Hematopoietic multipotent progenitor cell treated with erythropoietin and hydrocortisone succinate and interleukin-3 and kit ligand, for 15 days (in vitro differentiated cells): ENCODE measurements around the gene LSS.
"Not testable (repeated sequence)": the region's sequence is repeated elsewhere in the genome, so short reads cannot be mapped to it uniquely, and the experiment has no call there.

Source experiments
- DNase-seq: peaks from one replicate; pipeline ENCODE4 v3.0.0-alpha.2; 2015; ENCODE audit warnings: low spot score

Gene LSS

DNA sequence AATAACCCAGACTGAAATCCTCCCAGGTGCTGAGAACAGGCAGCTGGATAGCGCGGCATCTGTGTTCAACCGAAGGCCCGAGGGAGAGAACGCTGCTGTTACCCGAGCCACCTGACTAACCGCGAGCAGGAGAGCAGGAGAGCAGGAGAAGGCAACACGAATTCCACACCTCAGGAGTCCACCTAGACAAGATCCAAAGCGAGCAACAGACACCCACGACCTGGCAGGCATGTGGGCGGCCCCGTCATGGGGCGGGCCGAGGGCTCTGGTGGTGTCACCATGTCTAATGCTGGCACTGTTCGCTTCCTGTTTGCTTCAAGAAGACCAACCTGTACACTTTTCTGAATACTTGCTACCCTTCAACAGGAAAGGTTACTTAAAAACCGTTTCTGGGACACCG, 23.4 kb downstream of the LSS start:
- DNase-seq: no peak

DNA sequence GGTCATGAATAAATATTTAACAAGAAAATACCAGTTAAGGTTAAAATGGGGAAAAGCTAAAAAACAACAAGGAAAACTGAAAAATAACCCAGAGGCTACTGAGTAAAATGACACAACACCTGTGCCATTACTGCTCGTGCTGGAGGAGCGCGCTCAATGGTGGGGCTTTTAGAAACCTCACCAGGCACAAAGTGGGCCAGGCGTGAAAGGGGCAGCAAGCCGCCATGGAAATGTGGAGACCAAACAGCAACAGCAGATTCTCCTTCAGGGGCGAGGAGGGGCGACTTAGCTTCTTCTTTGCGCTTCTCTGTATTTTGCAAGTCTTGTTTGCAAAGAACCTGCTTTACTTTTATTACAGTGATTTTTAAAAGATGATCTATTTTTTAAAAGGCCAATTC, 25.4 kb downstream of the LSS start:
- DNase-seq: no peak

DNA sequence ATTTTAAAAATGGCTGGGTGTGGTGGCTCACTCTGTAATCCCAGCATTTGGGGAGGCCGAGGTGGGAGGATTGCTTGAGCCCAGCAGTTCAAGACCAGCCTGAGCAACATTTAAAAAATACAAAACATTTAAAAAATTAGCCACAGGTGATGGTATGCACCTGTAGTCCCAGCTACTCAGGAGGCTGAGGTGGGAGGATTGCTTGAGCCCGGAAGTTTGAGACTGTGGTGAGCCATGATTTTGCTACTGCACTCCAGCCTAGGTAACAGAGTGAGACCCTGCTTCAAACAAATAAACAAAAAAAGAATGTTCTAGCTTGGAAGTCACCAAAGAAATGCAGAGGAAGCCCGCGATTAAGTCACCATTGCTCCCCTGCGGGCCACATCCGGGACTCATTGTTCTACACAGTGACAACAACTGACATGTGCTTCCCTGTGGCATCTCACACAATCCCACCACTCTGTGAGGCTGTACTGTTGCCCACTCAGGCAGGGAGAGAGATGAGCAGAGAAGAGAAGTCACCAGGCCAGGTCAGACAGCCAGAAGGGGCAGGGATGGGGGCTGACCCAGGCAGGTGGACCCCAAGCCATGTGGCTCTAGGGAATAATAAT, 25.9 kb downstream of the LSS start:
- DNase-seq: no peak

DNA sequence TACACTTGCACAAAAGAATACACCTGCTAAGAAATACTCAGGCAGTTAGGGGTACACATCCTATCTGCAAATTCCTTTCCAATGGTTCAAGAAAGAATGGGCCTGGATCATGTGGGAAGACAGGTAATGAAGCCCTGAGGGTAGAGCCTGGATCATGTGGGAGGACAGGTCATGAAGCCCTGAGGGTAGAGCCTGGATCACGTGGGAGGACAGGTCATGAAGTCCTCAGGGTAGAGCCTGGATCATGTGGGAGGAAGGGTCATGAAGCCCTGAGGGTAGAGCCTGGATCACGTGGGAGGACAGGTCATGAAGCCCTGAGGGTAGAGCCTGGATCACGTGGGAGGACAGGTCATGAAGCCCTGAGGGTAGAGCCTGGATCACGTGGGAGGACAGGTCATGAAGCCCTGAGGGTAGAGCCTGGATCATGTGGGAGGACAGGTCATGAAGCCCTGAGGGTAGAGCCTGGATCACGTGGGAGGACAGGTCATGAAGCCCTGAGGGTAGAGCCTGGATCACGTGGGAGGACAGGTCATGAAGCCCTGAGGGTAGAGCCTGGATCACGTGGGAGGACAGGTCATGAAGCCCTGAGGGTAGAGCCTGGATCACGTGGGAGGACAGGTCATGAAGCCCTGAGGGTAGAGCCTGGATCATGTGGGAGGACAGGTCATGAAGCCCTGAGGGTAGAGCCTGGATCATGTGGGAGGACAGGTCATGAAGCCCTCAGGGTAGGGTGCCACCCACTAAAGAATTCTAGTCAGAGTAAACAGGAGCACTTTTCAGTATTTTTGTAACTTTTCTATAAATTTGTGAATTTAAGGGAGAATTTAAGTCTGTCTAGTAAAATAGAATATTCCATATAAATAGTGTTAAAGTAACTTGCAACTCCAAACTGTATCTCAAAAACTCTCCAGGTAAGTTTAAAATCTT, 27.4 kb downstream of the LSS start:
- DNase-seq: not testable (repeated sequence)

DNA sequence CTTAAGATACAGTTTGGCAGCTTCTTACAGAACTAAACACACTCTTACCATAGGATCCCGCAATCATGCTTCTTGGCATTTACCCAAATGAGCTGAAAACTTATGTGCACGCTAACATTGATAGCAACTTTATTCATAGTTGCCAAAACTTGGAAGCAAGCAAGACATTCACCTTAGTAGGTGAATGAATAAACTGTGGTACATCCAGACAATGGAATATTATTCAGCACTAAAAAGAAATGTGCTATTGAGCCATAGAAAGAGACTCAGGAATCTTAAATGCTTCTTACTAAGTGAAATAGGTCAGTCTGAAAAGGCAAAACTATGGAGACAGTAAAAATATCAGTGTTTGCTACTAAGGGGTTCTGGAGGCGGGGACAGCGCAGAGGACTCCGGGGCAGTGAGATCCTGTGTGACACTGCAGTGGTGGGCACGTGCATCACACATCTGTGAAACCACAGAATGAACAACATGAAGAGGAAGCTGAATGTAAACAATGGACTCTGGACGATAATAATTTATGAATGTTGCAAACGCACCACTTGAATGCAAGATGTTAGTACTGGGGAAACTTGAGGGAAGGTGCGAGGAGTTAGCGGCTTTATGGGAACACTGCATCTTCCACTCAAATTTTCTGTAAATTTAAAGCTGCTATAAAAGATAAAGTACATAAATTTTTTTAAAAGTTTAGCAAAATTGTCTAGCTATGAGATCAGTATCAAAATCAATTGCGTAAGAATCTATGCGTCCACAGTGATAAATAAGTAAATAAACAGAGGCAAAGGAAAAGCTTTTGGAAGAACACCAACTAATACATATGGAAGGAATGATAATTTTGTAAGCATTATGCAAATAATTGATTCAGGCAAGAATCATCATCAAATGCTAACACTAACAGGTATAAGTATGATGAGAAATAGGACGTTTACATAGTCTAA, 28.9 kb downstream of the LSS start:
- DNase-seq: peak; percentile 48

DNA sequence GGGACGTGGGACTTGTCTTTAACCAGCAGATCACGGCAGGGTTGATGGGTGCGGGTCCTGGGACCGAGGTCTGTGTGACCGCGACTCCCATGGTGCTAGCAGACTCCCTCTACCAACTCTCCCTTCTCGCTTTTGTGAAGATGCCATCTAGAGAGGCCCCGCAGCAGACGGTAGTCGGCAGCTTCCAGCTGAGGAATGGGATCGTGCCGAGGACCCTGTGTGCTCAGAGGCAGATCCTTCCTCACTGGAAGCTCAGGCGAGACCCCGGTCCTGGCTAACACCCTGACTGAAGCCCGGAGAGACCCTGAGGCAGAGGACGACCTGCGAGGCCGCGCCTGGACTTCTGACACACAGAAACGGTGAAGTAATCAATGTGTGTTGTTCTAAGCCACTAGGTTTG, 31.8 kb downstream of the LSS start:
- DNase-seq: no peak

DNA sequence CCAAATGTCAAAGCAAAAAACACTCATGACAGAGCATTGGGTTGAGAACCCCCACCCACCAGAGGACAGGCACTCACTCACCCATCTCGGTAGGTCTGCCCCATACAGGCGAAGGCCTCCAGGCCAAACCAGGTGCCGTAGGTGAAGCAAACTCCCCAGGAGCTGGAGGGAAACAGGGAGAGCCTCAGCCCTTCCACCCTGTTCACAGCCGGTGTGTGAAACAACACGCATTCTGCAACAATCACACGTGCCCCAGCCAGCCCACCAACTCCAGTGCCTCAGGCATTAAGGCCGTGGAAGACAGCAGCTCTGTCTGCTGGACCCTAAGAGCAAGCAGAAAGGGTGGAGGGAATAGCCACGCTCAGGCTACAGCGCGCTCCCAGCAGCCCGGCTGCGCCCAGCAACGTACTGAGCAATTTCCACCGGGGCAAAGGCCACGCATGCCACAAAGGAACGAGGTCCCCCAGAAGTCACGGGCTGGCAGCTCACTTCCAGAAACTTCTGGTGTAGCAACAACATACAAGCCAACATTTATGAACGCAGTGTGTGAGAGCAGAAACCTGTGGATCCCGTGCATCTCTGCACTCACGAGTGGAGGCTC, 32.9 kb downstream of the LSS start:
- DNase-seq: no peak

DNA sequence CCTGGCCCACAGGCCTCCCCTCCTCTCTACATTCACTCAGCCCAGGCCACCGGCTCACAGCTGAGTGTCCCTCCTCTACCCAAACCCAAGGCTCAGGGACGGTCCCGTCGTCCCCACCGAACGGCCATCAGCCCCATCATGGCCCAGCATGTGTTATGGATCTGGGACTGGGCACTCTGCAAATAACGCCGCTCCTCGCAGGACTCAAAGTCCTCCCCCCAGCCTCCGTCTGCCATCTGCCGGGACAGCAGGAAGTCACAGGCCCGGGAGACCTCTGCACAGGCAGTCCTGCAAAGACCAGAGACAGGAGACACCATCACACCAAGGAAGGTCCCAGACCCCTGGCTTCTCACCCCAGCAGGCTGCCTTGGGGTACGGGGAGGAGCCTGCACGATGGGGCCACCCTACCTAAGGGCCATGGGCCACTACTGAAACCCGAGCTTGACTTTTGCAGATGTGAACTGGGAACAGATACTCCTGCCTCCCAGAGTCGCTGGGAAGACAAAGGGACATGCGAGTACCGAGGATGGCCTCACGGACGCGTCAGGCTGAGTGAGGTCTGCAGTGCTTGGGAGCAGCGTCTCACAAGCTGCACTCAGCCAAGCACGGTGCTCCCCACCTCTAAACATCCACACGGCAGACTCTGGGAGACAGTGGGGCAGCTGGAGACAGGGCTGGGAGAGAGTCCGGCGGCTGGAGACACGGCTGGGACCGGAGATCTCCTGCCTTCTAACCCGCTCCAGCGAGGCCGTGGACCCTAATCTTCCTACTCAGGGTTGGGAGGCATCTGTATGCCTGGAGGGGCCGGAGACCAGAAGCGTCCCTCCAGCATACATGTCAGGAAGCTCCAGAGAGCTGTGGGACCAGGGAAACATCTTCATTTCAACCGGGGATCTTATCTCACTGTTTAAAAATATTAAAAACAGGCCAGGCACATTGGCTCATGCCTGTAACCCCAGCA, 33.9 kb downstream of the LSS start:
- DNase-seq: no peak

DNA sequence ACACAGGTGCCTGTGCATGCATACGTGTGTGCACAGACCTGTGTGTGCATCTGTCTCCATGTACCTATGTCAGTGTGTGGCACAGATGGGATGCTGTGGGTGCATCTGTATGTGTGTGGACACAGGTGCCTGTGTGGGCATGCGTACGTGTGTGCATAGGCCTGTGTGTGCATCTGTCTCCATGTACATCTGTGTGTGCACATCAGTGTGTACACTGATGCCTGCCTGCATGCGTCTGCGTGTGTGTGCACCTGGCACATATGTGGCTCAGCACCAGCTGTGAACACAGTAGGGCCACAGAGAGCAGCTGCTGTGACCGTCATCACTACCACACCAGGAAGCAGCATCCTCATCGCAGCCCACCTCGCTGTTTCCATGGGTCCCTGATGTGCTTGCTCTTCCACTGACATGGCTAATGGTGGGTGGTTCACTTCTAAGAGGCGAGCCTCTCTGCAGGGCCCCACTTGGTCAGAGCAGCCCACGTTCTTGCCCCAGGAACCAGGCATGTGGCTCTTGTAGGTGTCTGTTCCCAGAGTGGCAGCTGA, 34.7 kb downstream of the LSS start:
- DNase-seq: no peak

DNA sequence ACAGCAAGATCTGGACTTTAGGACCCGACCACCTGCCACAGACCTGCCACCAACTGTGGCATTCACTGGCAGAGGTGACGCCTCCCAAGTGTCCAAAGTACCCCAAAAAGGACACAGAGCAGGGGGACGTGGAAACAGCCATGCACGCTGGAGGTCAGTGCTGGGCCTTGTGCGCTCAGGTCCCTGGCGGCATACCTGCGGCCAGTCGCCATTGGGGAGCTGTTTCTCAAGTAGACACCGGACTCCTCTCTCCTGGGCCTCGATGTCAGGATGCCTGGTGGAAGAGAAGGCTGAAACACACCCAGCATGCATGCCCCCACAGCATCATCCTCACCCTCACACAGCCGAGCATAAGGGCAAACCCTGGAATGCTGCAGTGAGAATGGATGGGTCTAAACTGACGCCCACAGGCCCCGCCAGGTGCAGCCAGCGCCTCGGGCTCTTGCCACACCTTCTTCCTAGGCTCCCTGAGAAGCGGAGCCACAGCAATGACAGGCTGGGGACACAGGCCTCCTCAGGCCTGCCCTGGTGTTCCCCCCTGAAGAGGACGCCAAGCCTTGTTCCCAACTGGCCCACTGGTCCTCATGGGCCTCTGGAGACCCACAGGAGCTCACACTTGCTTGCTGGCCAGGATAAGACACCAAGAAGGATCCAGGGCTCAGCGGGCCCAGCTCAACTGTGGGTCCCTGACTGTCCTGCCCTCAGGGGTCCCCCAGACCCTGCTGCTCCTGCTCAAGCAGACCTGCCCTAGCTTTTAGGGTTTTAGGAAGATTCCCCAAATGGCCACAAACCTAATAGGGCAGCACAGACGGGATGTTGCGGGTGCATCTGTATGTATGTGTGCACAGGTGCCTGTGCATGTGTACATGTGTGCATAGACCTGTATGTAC, 36.6 kb downstream of the LSS start:
- DNase-seq: no peak

DNA sequence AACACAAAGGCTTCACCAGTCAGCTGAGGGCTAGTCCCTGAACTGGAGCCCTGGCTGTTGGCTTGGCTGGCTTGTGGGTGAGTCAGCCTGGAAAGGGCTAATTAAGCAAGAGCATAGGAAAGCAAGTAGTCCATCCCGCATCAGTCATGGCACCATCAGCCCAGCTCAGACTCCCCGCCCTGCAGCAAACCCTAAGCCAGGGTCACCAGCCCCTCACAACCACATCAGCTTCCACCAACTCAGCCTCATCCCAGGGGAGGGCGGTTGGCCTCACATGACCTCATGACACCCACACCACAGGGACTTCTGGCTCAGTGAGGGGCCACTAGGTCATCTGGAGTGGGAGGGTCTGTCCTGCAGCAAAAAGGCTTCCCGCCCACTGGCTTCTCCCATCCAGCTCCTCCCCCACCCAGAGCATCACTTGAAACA, 37.3 kb downstream of the LSS start:
- DNase-seq: no peak

DNA sequence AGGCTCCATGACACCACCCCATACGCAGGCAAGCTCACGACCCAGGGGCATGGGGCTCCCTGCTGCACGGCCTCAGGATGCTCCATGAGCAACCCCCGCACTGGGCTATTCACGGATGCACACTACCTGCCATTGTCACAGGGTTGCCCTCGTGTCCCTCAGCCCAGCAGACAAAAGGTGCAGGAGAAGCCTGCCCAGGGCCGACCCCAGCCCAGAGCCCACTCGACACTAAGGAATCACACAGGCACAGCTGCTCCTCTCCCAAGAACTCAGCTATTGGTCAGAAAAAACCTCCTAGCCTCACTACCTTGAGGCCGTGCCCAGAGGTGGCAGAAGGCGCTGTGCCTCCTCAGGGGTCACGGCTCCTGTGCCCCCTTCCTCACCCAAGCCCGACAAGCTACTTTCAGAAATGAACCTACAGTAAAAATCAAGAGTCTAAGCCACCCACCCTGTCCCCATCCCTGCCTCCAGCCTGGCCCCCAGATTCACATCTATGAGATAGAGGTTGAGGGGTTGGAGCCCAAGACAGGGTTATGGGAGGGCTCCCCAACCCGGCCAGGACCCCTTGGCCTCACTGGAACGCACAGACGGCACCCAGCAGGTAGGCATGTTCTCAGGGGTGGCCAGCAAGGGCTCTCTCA, 38.0 kb downstream of the LSS start:
- no peak for DNase-seq

DNA sequence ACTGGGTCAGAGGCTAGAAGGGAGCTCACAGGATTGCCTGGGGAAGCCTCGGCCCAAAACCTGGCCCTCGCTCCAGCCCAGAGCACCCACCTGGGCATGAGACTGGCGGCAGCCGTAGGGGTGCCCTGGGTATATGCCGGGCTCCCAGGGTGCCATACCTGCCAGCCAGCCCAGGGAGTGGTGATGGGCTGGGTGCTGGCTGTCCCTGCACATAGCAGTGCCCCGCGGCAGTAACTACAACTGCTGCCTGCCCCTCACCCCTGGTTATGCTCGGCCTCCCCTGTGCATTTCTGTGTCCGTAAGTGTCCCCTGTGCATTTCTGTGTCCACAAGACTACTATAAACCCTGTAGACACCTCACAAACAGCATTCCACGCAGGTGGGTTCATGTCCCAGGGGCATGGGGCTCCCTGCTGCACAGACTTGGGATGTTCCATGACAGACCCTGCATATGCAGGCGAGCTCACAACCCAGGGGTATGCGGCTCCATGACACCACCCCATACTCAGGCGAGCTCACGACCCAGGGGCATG, 38.5 kb downstream of the LSS start:
- DNase-seq: no peak

DNA sequence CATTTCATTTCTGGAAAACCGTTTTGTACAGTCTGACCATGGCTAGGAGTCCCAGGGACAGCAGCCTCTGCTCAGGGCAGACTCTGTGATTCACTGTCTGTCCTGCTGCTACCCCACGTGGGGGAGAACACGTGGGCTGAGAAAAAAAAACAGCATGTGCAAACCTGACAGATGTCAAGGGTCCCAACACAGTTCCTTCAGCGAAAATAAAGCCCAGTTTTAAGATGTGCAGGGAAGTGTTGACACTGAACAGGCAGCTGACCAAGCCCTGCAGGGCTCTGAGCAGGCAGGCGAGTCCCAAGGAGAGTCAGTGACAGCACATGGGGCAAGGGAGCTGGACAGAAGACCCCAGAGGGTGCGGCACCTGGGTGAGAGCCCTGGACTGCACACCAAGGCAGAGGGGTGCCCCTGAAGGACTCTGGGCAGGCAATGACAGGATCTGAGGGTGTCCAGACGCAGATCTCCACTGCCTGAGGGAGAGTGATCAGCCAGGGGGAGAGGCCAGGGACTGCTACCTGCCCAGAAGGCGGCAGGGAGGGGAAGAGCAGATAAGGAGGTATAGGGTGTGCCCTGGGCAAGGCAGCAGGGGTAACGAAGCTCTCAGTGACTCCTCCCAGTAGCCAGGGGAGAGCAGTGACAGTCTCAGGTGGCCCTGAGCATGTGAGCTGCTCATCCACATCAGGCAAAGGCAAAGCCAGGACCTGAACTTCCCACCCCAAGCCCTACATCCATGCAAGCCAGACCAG, 39.2 kb downstream of the LSS start:
- DNase-seq: no peak

DNA sequence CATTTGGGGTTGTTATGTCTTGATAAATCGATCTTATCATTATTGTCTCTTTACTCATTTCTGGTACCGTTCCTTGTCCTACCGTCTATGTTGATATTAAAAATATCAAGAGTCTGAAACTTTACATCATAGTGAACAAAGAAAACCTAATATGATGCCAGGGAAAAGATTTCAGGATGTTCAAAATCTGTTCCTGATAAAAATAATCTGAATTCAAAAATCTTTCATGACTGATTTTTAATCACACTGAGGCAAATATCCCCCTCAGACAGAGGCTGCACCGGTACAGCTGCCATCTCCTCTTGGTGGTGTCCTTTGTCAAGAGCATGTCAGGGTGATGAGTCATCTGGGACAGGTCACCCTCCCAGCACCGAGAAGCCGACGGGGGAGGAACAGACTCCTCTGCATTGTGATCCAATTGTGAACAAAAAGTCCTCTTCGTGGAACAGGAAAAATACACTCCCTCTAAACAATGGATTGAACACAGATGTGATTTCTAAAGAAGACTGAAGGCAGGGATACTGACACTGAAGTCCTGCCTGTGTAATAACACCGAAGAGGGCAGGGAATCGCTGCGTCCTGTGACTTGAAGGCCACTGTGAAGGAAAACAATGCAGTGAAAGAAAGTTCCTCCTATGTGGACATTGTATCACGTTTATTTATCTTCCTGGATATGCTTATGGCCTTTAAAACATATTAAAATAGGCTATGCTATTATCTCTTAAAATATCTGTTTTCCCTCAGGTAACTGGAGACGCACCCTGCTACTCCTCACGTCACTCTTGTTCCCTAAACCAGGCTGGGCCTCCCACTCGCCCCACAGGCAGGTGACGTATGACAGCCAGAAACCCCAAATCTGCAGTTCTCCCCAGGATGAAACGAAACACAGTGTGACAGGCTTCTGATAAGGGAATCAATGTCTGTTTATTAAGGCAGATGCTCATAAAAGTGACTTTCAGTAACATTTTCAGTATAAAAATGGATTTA, 40.1 kb downstream of the LSS start:
- DNase-seq: peak; percentile 13

DNA sequence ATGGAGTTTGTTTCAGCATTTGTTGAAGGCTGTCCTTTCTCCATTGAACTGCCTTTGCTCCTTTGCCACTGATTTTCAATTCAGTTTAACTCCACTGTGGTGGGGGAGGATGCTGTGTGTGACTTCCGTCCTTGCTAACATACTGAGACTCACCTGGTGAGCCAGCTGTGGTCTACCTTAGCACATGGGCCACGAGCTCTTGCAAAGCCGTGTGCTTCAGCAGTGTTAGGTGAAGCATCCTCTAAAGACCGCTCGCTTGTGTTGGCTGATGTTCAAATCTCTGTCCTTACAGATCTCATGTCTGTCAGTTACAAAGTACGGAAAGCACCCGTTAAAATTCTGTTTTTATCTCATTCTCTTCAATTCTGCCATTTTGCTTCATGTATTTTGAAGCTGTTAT, 40.8 kb downstream of the LSS start:
- DNase-seq: no peak

DNA sequence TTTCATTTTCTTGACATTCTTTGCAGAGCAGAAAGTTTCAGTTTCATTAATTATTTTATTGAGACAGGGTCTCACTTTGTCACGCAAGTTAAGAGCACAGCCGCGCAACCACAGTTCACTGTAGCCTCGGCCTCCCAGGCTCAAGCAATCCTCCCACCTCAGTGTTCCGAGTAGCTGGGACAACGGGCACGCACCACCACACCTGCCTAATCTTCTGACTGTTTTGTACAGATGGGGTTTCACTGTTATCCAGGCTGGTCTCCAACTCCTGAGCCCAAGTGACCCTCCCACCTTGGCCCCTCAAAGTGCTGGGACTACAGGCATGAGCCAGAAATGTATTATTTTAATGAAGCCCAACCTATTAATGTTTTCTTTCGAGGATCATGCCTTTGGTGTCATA, 41.3 kb downstream of the LSS start:
- no peak for DNase-seq
